ENCODE results near the gene SPRR2F. TPM values are rescaled to one million over a fixed set of nuclear protein-coding genes. Genes with fewer than 3 reads are reported as not detected.

The SPRR2F gene
- total RNA-seq, 1 donor from 2014 or later: 2.5 TPM

GRCh38 chr1:153094426-153094825, 18.9 kb downstream of the SPRR2F start, which contains the start of gene SPRR2E:
TSS of gene SPRR2E (minus strand) at chr1:153094526. CDS start at chr1:153093751, 775 bp downstream.
- no peaks in the 10 kb centered on the region for H3K36me3 Mint-ChIP-seq
- H3K9me3 Mint-ChIP-seq: no peaks in the 10 kb centered on the region
- no peak within 1 kb of the TSS for H3K27ac Mint-ChIP-seq
- H3K4me3 Mint-ChIP-seq: no peak within 1 kb of the TSS
- TF ChIP-seq, protein P1, sequence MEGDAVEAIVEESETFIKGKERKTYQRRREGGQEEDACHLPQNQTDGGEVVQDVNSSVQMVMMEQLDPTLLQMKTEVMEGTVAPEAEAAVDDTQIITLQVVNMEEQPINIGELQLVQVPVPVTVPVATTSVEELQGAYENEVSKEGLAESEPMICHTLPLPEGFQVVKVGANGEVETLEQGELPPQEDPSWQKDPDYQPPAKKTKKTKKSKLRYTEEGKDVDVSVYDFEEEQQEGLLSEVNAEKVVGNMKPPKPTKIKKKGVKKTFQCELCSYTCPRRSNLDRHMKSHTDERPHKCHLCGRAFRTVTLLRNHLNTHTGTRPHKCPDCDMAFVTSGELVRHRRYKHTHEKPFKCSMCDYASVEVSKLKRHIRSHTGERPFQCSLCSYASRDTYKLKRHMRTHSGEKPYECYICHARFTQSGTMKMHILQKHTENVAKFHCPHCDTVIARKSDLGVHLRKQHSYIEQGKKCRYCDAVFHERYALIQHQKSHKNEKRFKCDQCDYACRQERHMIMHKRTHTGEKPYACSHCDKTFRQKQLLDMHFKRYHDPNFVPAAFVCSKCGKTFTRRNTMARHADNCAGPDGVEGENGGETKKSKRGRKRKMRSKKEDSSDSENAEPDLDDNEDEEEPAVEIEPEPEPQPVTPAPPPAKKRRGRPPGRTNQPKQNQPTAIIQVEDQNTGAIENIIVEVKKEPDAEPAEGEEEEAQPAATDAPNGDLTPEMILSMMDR (conservative IDR thresholded peaks at IDR 0.05): no peak
- no peaks in the 10 kb centered on the region for H3K4me1 Mint-ChIP-seq (ENCODE audit: unreplicated experiment)
- DNase-seq (ENCODE audit: extremely low spot score, unreplicated experiment): no peak
- H3K27me3 Mint-ChIP-seq: no peaks in the 10 kb centered on the region

- no peaks in the 10 kb centered on the region for H3K4me1 Mint-ChIP-seq (ENCODE audit: unreplicated experiment)
Observed at GRCh38 chr1:153087652-153088051, 25.7 kb downstream of the SPRR2F start.

GRCh38 chr1:153081736-153082135, 31.6 kb downstream of the SPRR2F start:
- H3K9me3 Mint-ChIP-seq: no peaks in the 10 kb centered on the region
- TF ChIP-seq, protein P1 (conservative IDR thresholded peaks at IDR 0.05): no peak
- H3K36me3 Mint-ChIP-seq: no peaks in the 10 kb centered on the region
- H3K27ac Mint-ChIP-seq: no peak overlapping the region
- H3K4me1 Mint-ChIP-seq (ENCODE audit: unreplicated experiment): no peaks in the 10 kb centered on the region
- no peaks in the 10 kb centered on the region for H3K27me3 Mint-ChIP-seq
- DNase-seq (ENCODE audit: extremely low spot score, unreplicated experiment): no peak
- no peak overlapping the region for H3K4me3 Mint-ChIP-seq

More at GRCh38 chr1:153087652-153088051, 25.7 kb downstream of the SPRR2F start:
- Mint-ChIP-seq H3K27me3 (no peaks in the 10 kb centered on the region), H3K36me3 (no peaks in the 10 kb centered on the region), H3K9me3 (no peaks in the 10 kb centered on the region), H3K4me3 (no peak overlapping the region), H3K27ac (no peak overlapping the region)
- no peak for DNase-seq (ENCODE audit: extremely low spot score, unreplicated experiment)
- TF ChIP-seq, protein P1 (conservative IDR thresholded peaks at IDR 0.05): no peak

DNA sequence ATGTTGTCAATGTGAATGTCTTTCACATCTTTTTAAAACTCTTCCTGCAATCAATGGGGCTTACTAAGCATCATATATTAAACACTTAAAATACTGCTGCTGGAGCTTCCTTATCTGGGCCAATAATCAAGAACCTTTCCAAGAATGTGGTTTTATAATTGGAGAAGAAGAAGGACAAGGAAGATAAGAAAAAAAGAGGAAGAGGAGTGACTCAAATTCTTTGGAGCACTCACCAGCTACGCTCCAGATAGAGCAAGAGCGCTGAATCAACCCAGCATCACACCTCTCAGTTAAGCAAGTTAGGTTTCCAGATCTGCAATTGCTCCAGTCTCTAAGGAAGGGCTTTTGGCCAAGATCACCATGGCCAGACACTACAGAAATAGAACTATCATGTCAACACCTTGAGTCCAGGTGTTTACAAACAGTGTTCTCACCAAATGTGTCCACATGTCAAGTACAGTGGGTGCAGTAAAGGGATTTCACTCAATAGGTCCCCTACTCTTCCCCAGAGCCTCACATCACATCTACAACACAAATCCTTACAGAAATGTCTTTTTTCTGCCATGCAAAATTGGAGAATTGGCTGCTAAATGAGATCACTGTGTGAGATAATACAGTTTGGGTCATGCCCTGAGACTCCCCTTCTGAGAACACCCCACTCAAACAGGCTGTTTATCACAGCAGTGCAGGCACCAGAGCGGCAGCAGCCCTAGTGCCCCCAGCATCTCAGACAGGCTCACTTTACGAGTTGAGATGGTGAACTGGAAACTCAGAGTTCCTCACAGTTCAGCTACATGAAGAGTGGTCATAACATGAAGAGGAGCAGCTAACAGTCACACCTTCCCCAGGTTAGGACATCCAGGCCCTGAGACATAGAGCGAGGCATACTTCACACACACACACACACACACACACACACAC, 40.2 kb downstream of the SPRR2F start:
- Mint-ChIP-seq H3K27me3 (peaks cover 8% of the 10 kb centered on the region), H3K4me1 (ENCODE audit: unreplicated experiment) (no peaks in the 10 kb centered on the region), H3K36me3 (no peaks in the 10 kb centered on the region), H3K4me3 (no peak overlapping the region), H3K27ac (no peak overlapping the region), H3K9me3 (no peaks in the 10 kb centered on the region)
- TF ChIP-seq, protein P1 (conservative IDR thresholded peaks at IDR 0.05): no peak
- no peak for DNase-seq (ENCODE audit: extremely low spot score, unreplicated experiment)

- Mint-ChIP-seq H3K27ac (no peak within 1 kb of the TSS), H3K4me1 (ENCODE audit: unreplicated experiment) (no peaks in the 10 kb centered on the region), H3K27me3 (peaks cover 10% of the 10 kb centered on the region), H3K36me3 (no peaks in the 10 kb centered on the region), H3K9me3 (no peaks in the 10 kb centered on the region), H3K4me3 (no peak within 1 kb of the TSS)
- no peak for DNase-seq (ENCODE audit: extremely low spot score, unreplicated experiment)
- TF ChIP-seq, protein P1 (conservative IDR thresholded peaks at IDR 0.05): no peak
Observed at GRCh38 chr1:153071511-153071910, 41.8 kb downstream of the SPRR2F start, which contains the start of gene SPRR2B. TSS of gene SPRR2B (minus strand) at chr1:153071611. CDS start at chr1:153070839, 772 bp downstream.
